DND-41 (cell line): ENCODE data around the gene PGAP2.
"Not testable (repeated sequence)": the region's sequence is repeated elsewhere in the genome, so short reads cannot be mapped to it uniquely, and the experiment has no call there.

ENCODE experiments used
- ATAC-seq: fragments of 200-7000 bp; cut with Tn5 transposase; 3 replicates; pipeline ENCODE4 v1.9.1; 2021; ENCODE audit warnings: low read depth; ENCODE audit not compliant: insufficient read depth
- DNase-seq: peaks from one replicate; pipeline ENCODE4 v3.0.0-alpha.2; 2020
- H2AFZ ChIP-seq: 2 replicates; pipeline ENCODE4 v1.6.0; 2012; ENCODE audit warnings: low read depth, low read length
- H3K27ac ChIP-seq: 2 replicates; pipeline ENCODE4 v1.5.1; 2012; ENCODE audit warnings: low read length, inconsistent platforms
- H3K27me3 ChIP-seq: fragments of 200-600 bp; sonication (generic); 2 replicates; pipeline ENCODE4 v1.6.0; 2012; ENCODE audit warnings: low read length, mild to moderate bottlenecking, inconsistent platforms; ENCODE audit not compliant: insufficient read depth, poor library complexity
- H3K36me3 ChIP-seq: 2 replicates; pipeline ENCODE4 v1.5.1; 2012; ENCODE audit warnings: low read length, inconsistent platforms; ENCODE audit not compliant: insufficient read depth
- H3K4me1 ChIP-seq: 2 replicates; pipeline ENCODE4 v1.5.1; 2012; ENCODE audit warnings: mild to moderate bottlenecking, low read length; ENCODE audit not compliant: insufficient read depth
- H3K4me2 ChIP-seq: 2 replicates; pipeline ENCODE4 v1.6.0; 2012; ENCODE audit warnings: mild to moderate bottlenecking, moderate library complexity, low read length, inconsistent platforms; ENCODE audit not compliant: insufficient read depth
- H3K4me3 ChIP-seq, 2 experiments: fragments of 200-600 bp in 1 of 2; shearing (Covaris generic) in 1 of 2; 2 replicates each; pipeline ENCODE4 v1.5.1; 2012 to 2016; ENCODE audit warnings: inconsistent platforms in 2 of 2, low read length in 2 of 2, mild to moderate bottlenecking in 2 of 2, low read depth in 1 of 2, moderate library complexity in 1 of 2
- H3K79me2 ChIP-seq: 2 replicates; pipeline ENCODE4 v1.6.0; 2012; ENCODE audit warnings: low read length, inconsistent platforms; ENCODE audit not compliant: insufficient read depth
- H3K9ac ChIP-seq: 2 replicates; pipeline ENCODE4 v1.6.0; 2012; ENCODE audit warnings: low read depth, mild to moderate bottlenecking, inconsistent platforms, low read length, moderate library complexity
- H3K9me3 ChIP-seq: 2 replicates; pipeline ENCODE4 v1.5.1; 2012; ENCODE audit warnings: low read length, moderate library complexity, mild to moderate bottlenecking, inconsistent platforms; ENCODE audit not compliant: insufficient read depth, severe bottlenecking
- H4K20me1 ChIP-seq: 2 replicates; pipeline ENCODE4 v1.6.0; 2012; ENCODE audit warnings: low read length; ENCODE audit not compliant: insufficient read depth
- EZH2 ChIP-seq: IDR thresholded peaks from 3 replicates; pipeline ENCODE4 v1.6.1; 2012; ENCODE audit warnings: borderline replicate concordance, low read depth, mild to moderate bottlenecking, moderate library complexity, low read length, inconsistent platforms; ENCODE audit not compliant: severe bottlenecking
- TF ChIP-seq, protein P1 (sequence below): IDR thresholded peaks from 2 replicates; pipeline ENCODE4 v1.5.1; 2012; ENCODE audit warnings: borderline replicate concordance, low read length, moderate library complexity, mild to moderate bottlenecking; ENCODE audit not compliant: poor library complexity, severe bottlenecking; ENCODE audit errors: extremely low read depth

The PGAP2 gene

DNA sequence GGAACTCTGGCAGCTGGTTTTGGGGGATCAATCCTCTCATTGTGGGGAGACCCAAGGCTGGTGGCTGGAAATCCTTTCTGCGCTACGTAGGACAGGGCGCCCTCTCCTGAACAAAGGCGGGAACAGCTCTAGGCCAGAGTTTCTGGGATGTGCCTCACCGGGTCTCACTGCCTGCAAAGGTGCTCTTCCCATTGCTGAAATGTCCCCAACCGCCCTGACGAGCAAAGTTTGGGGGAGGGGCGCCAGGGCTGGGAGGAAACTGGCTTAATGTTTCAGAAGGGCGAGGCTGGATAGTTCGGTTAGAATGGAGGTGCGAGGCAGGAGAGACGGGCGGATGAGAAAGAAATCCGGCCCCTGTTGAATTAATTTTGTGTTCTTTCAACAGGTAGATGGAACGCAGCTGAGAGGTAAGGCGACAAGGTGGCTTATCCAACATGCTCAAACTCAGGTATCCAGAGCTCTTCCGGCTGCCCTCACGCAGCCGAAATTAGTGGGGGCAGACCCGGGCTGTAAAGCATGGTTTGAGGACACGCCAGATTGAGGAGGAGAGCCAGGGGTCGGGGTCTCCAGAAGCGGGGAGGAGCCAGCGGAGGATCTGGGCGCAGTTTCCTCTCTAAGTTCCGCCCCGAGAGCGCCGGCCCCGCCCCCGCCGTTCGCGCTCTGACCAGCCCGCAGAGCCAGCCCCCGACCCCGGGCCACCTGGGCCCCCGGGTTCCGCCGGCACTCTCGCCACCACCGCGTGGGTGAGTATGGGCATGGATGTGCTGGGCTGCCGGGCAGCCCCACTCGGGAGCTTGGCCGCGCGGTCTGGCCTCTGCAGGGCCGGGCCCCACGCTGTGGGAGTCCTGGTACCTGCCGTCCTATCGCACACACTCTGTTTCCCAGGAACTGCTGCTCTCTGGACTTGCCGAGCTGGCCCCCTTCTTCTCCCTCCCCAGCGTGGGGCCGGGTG is at the start of gene PGAP2:
Gene PGAP2 (plus strand): TSS at position 652 of the 952 bp plus-strand sequence. CDS start 2,700 bp downstream, outside the sequence.
- peaks cover 23% of the 10 kb centered on the region for H3K4me1 ChIP-seq
- TF ChIP-seq, protein P1, sequence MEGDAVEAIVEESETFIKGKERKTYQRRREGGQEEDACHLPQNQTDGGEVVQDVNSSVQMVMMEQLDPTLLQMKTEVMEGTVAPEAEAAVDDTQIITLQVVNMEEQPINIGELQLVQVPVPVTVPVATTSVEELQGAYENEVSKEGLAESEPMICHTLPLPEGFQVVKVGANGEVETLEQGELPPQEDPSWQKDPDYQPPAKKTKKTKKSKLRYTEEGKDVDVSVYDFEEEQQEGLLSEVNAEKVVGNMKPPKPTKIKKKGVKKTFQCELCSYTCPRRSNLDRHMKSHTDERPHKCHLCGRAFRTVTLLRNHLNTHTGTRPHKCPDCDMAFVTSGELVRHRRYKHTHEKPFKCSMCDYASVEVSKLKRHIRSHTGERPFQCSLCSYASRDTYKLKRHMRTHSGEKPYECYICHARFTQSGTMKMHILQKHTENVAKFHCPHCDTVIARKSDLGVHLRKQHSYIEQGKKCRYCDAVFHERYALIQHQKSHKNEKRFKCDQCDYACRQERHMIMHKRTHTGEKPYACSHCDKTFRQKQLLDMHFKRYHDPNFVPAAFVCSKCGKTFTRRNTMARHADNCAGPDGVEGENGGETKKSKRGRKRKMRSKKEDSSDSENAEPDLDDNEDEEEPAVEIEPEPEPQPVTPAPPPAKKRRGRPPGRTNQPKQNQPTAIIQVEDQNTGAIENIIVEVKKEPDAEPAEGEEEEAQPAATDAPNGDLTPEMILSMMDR, result peak; percentile 75
- no peak for TF ChIP-seq EZH2
- H3K4me3 ChIP-seq, result peak within 1 kb of the TSS; percentile 67 to 79; a peak in 3 of 4 replicates
- H3K36me3 ChIP-seq, result peaks cover 2% of the 10 kb centered on the region; the same call in 1 of the 2 replicates
- DNase-seq, result peak; percentile 73
- peak within 1 kb of the TSS; percentile 65 for H3K27ac ChIP-seq
- H3K27me3 ChIP-seq, result no peaks in the 10 kb centered on the region
- H4K20me1 ChIP-seq, result no peaks in the 10 kb centered on the region
- H3K9ac ChIP-seq, result peak within 1 kb of the TSS; percentile 62
- peaks cover 4% of the 10 kb centered on the region; the same call in 1 of the 2 replicates for H3K79me2 ChIP-seq
- H3K4me2 ChIP-seq, result peak within 1 kb of the TSS; percentile 86
- no peaks in the 10 kb centered on the region for H3K9me3 ChIP-seq
- H2AFZ ChIP-seq, result peak within 1 kb of the TSS; percentile 96
- peak; percentile 84 for ATAC-seq

DNA sequence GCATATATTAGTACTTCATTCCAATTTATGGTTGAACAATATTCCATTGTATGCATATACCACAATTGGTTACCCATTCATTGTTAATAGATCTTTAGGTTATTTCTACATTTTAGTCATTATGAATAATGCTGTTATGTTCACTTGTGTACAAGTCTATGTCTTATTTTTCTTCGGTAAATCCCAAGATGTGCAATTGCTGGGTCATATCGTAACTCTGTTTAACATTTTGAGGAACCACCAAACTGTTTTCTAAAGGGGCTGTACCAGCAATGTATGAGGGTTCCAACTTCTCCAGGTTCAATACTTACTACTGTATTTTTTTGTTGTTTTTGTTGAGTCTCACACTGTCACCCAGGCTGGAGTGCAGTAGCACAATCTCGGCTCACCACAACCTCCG is 44.1 kb upstream of the PGAP2 start:
- Histone ChIP-seq H3K4me1 (no peaks in the 10 kb centered on the region), H3K79me2 (peaks cover 3% of the 10 kb centered on the region; the same call in 1 of the 2 replicates), H3K27ac (no peak overlapping the region), H3K4me3 (no peak overlapping the region), H3K9me3 (no peaks in the 10 kb centered on the region), H4K20me1 (no peaks in the 10 kb centered on the region; the same call in 1 of the 2 replicates), H3K9ac (no peak overlapping the region), H3K36me3 (peaks cover 99% of the 10 kb centered on the region), H2AFZ (no peak overlapping the region), H3K4me2 (no peak overlapping the region), H3K27me3 (no peaks in the 10 kb centered on the region)
- DNase-seq (no peak), ATAC-seq (no peak)
- TF ChIP-seq, protein P1, result no peak
- TF ChIP-seq EZH2, result no peak

DNA sequence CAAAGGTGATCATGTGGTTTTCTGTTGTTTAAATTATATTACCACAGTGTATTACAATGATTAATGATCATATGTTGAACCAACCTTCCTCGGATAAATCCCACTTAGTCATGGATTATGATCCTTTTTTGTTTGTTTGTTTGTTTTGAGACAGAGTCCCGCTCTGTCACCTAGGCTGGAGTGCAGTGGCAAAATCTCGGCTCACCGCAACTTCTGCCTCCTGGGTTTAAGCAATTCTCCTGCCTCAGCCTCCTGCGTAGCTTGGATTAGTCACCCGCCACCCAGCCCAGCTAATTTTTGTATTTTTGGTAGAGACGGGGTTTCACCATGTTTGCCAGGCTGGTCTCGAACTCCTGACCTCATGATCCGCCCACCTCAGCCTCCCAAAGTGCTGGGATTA is 41.5 kb upstream of the PGAP2 start:
- not testable (repeated sequence) for H3K79me2 ChIP-seq, H2AFZ ChIP-seq, H4K20me1 ChIP-seq, H3K27me3 ChIP-seq, DNase-seq, H3K9ac ChIP-seq, H3K27ac ChIP-seq, H3K4me1 ChIP-seq, H3K4me3 ChIP-seq, H3K4me2 ChIP-seq, ATAC-seq, H3K9me3 ChIP-seq
- peaks cover 99% of the 10 kb centered on the region for H3K36me3 ChIP-seq

DNA sequence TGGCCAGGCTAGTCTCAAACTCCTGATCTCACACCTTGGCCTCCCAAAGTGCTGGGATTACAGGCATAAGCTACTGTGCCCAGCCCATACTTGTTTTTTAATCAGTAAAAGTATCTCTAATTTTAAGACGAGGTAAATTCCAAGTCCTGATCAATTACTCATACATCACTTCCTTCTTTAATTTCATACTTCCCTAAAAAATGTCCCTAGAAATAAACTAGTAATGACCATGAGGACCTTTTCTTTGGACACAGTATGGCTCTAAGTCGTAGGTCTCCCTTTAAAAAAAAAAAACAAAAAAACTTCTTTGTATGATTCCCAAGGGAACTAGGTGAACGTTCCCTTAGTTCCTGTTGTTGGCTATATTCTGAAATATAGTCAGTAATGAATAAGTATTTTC is 40.8 kb upstream of the PGAP2 start:
- Histone ChIP-seq H3K9me3 (no peaks in the 10 kb centered on the region), H3K9ac (no peak overlapping the region), H3K4me1 (no peaks in the 10 kb centered on the region), H3K27ac (no peak overlapping the region), H3K4me2 (no peak overlapping the region), H3K27me3 (no peaks in the 10 kb centered on the region), H2AFZ (no peak overlapping the region), H3K36me3 (peaks cover 99% of the 10 kb centered on the region), H4K20me1 (no peaks in the 10 kb centered on the region; the same call in 1 of the 2 replicates), H3K79me2 (peaks cover 5% of the 10 kb centered on the region; the same call in 1 of the 2 replicates), H3K4me3 (no peak overlapping the region)
- DNase-seq (no peak), ATAC-seq (no peak)
- TF ChIP-seq, protein P1, result no peak
- TF ChIP-seq EZH2, result no peak
